Activated CD8-positive, alpha-beta T cell treated with anti-CD3 and anti-CD28 coated beads for 36 hours (primary cell): ENCODE results near the gene MRPL57. TPM values are rescaled to one million over a fixed set of nuclear protein-coding genes. Genes with fewer than 3 reads are reported as not detected.
"Not testable (repeated sequence)": the region's sequence is repeated elsewhere in the genome, so short reads cannot be mapped to it uniquely, and the experiment has no call there.

Experiments used
- ATAC-seq: fragments of 200-7000 bp; cut with Tn5 transposase; one replicate; pipeline ENCODE4 v1.10.0; 2021; ENCODE audit warnings: mild to moderate bottlenecking, moderate library complexity
- CTCF ChIA-PET: fragments of 350-600 bp; sonication (Branson Sonifier 250); formaldehyde crosslinking; loops from one replicate; lab custom pipeline; 2021; ENCODE audit warnings: antibody characterized with exemption; lab: Charles Lee
- POLR2A ChIA-PET: fragments of 350-600 bp; sonication (Branson Sonifier 250); formaldehyde crosslinking; loops from one replicate; lab custom pipeline; 2021; ENCODE audit warnings: antibody characterized with exemption; lab: Charles Lee
- DNase-seq: peaks from one replicate; pipeline ENCODE4 v3.0.0-alpha.2; 2020
- H3K27ac Mint-ChIP-seq: one replicate; pipeline ENCODE4 v1.8.0; 2021; ENCODE audit warnings: mild to moderate bottlenecking, mixed read lengths
- H3K27me3 Mint-ChIP-seq: one replicate; pipeline ENCODE4 v1.8.0; 2021; ENCODE audit warnings: mixed read lengths
- H3K36me3 Mint-ChIP-seq: one replicate; pipeline ENCODE4 v1.8.0; 2021; ENCODE audit warnings: low read depth, mixed read lengths
- H3K4me1 Mint-ChIP-seq: one replicate; pipeline ENCODE4 v1.8.0; 2021; ENCODE audit warnings: low read depth, mixed read lengths
- H3K4me3 Mint-ChIP-seq: one replicate; pipeline ENCODE4 v1.8.0; 2021; ENCODE audit warnings: mild to moderate bottlenecking, moderate library complexity, mixed read lengths
- H3K9me3 Mint-ChIP-seq: one replicate; pipeline ENCODE4 v1.8.0; 2021; ENCODE audit warnings: mixed read lengths
- CTCF ChIP-seq: fragments of 200-600 bp; IDR thresholded peaks from one replicate; pipeline ENCODE4 v1.8.0; 2022; ENCODE audit warnings: antibody characterized with exemption, mild to moderate bottlenecking
- intact Hi-C: fragments of 100-400 bp; cut with micrococcal nuclease; formaldehyde crosslinking; loops from one replicate; pipeline ENCODE4 v1.10.0; 2022
- total RNA-seq, 2 experiments: library from RNA; stranded (reverse); gene quantifications; one replicate each; pipeline ENCODE4 v1.2.3, GENCODE V29; 2021

MRPL57 gene
- 10 to 100 TPM; 24.8 to 25.5 TPM for total RNA-seq

GRCh38 chr13:21176215-21176981 lies at the start of gene MRPL57, which contains the start of gene SKA3:
Gene MRPL57 (plus strand): TSS chr13:21176658. CDS start chr13:21176917, 259 bp downstream.
Gene SKA3 (minus strand): TSS chr13:21176552. CDS start chr13:21176477, 75 bp downstream.
- H3K4me1 Mint-ChIP-seq = peaks cover 17% of the 10 kb centered on the region
- ChIA-PET CTCF (interaction anchor here (0.6 to 3.0 kb wide), 10 partner anchors 10 to 348 kb away, joined by 3 to 20 read pairs (median 3); no protein-coding TSS in a partner anchor), POLR2A (interaction anchor here (0.5 to 2.8 kb wide), 25 partner anchors 9 to 474 kb away, joined by 3 to 15 read pairs (median 3); partner anchors contain the start of genes XPO4 and ZDHHC20)
- DNase-seq (peak; percentile 92), ATAC-seq (peak; percentile 95)
- peak; percentile 49 for TF ChIP-seq CTCF
- H3K4me3 Mint-ChIP-seq = peak within 1 kb of the TSS; percentile 98
- intact Hi-C loops = no loop called here
- no peaks in the 10 kb centered on the region for H3K27me3 Mint-ChIP-seq
- H3K9me3 Mint-ChIP-seq = no peaks in the 10 kb centered on the region
- peak within 1 kb of the TSS; percentile 96 for H3K27ac Mint-ChIP-seq
- peaks cover 32% of the 10 kb centered on the region for H3K36me3 Mint-ChIP-seq

GRCh38 chr13:21130116-21130515 lies 46.3 kb upstream of the MRPL57 start:
- no peaks in the 10 kb centered on the region for H3K36me3 Mint-ChIP-seq
- no peak overlapping the region for H3K27ac Mint-ChIP-seq
- H3K9me3 Mint-ChIP-seq = no peaks in the 10 kb centered on the region
- TF ChIP-seq CTCF = no peak
- no peak for DNase-seq
- intact Hi-C loops = no loop called here
- ATAC-seq = no peak
- peaks cover 4% of the 10 kb centered on the region for H3K27me3 Mint-ChIP-seq
- no peak overlapping the region for H3K4me3 Mint-ChIP-seq
- H3K4me1 Mint-ChIP-seq = no peaks in the 10 kb centered on the region
- ChIA-PET CTCF (no interaction called here), POLR2A (interaction anchor here (1.4 kb wide), 1 partner anchor 46 kb away, joined by 4 read pairs; the partner anchor contains the start of genes MRPL57 and SKA3)

- Mint-ChIP-seq H3K4me3 (no peak overlapping the region), H3K27ac (no peak overlapping the region), H3K27me3 (peaks cover 9% of the 10 kb centered on the region), H3K36me3 (no peaks in the 10 kb centered on the region), H3K9me3 (no peaks in the 10 kb centered on the region), H3K4me1 (no peaks in the 10 kb centered on the region)
- DNase-seq = no peak
- POLR2A ChIA-PET = no interaction called here
- ATAC-seq = no peak
- intact Hi-C loops = no loop called here
- CTCF ChIA-PET = interaction anchor here (1.8 kb wide), 1 partner anchor 22 kb away, joined by 4 read pairs; no protein-coding TSS in a partner anchor
- TF ChIP-seq CTCF = no peak
Observed at GRCh38 chr13:21133077-21133476, 43.4 kb upstream of the MRPL57 start.

GRCh38 chr13:21134475-21134874 lies 42.0 kb upstream of the MRPL57 start:
- no peak for DNase-seq
- ChIA-PET POLR2A (no interaction called here), CTCF (interaction anchor here (1.0 to 1.8 kb wide), 3 partner anchors 15 to 42 kb away, joined by 3 to 4 read pairs (median 3); partner anchors contain the start of genes MRPL57 and SKA3)
- Mint-ChIP-seq H3K4me3 (no peak overlapping the region), H3K4me1 (peaks cover under 1% of the 10 kb centered on the region), H3K36me3 (peaks cover under 1% of the 10 kb centered on the region), H3K9me3 (no peaks in the 10 kb centered on the region), H3K27ac (no peak overlapping the region), H3K27me3 (peaks cover 9% of the 10 kb centered on the region)
- no peak for ATAC-seq
- TF ChIP-seq CTCF = no peak
- intact Hi-C loops = no loop called here

- CTCF ChIA-PET, H3K4me1 Mint-ChIP-seq, DNase-seq, ATAC-seq, POLR2A ChIA-PET, H3K27me3 Mint-ChIP-seq, H3K4me3 Mint-ChIP-seq, H3K9me3 Mint-ChIP-seq, H3K27ac Mint-ChIP-seq, intact Hi-C loops, H3K36me3 Mint-ChIP-seq: not testable (repeated sequence)
Observed at GRCh38 chr13:21135833-21136232, 40.6 kb upstream of the MRPL57 start.
